Measurements from ENCODE around the gene LPP. TPM values are rescaled to one million over a fixed set of nuclear protein-coding genes. Genes with fewer than 3 reads are reported as not detected.

LPP gene
- total and polyA plus RNA-seq, 2 of the 13 experiments (the other 11 are each of a cell fraction or from before 2014, with no cell fraction given), result 19.2 to 29.9 TPM

DNA sequence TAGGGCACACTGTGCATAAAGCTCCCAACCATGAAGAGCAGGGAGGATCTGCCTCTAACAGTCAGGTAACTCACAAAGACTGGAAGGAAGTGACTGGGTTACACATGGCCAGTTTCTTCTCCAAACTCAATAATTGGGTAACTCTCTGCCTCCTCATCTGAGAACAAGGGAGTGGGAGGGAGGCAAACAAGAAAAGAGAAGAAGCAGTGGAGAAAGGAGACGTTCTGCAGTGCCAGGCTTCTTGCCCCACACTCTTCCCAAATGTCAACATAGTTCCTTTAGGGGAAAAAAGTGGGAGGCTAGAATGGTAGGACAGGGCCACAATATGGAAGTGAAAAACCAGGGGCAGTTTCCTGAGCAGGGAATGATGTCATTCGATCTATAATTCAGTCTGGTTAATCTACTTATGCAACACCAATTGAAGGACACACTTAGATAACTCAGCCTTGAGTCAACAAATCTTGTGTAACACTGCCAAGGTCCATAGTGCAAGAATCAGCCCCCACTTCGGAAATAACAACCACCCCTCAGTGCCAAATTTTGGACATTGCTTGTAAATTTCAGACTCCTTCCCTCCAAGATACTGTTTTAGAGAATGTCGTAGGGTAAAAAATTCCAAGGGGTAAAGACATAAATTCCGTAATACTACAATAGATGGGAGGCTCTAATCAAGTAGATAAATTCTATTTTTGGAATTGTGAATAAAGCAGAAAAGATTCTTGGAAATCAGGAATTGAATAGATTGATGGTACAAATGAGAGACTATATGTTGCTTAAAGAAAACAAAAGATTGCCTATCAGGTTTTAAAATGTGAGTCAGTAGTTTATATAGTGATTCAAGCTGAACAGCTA lies 143.0 kb downstream of the LPP start (continued):
- TF ChIP-seq, protein P1, sequence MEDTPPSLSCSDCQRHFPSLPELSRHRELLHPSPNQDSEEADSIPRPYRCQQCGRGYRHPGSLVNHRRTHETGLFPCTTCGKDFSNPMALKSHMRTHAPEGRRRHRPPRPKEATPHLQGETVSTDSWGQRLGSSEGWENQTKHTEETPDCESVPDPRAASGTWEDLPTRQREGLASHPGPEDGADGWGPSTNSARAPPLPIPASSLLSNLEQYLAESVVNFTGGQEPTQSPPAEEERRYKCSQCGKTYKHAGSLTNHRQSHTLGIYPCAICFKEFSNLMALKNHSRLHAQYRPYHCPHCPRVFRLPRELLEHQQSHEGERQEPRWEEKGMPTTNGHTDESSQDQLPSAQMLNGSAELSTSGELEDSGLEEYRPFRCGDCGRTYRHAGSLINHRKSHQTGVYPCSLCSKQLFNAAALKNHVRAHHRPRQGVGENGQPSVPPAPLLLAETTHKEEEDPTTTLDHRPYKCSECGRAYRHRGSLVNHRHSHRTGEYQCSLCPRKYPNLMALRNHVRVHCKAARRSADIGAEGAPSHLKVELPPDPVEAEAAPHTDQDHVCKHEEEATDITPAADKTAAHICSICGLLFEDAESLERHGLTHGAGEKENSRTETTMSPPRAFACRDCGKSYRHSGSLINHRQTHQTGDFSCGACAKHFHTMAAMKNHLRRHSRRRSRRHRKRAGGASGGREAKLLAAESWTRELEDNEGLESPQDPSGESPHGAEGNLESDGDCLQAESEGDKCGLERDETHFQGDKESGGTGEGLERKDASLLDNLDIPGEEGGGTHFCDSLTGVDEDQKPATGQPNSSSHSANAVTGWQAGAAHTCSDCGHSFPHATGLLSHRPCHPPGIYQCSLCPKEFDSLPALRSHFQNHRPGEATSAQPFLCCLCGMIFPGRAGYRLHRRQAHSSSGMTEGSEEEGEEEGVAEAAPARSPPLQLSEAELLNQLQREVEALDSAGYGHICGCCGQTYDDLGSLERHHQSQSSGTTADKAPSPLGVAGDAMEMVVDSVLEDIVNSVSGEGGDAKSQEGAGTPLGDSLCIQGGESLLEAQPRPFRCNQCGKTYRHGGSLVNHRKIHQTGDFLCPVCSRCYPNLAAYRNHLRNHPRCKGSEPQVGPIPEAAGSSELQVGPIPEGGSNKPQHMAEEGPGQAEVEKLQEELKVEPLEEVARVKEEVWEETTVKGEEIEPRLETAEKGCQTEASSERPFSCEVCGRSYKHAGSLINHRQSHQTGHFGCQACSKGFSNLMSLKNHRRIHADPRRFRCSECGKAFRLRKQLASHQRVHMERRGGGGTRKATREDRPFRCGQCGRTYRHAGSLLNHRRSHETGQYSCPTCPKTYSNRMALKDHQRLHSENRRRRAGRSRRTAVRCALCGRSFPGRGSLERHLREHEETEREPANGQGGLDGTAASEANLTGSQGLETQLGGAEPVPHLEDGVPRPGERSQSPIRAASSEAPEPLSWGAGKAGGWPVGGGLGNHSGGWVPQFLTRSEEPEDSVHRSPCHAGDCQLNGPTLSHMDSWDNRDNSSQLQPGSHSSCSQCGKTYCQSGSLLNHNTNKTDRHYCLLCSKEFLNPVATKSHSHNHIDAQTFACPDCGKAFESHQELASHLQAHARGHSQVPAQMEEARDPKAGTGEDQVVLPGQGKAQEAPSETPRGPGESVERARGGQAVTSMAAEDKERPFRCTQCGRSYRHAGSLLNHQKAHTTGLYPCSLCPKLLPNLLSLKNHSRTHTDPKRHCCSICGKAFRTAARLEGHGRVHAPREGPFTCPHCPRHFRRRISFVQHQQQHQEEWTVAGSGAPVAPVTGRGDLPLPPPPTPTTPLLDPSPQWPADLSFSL (CRISPR knock-in tag; IDR thresholded peaks at IDR 0.05), result peak; percentile 36; the same call in 1 of the 2 replicates
- TF ChIP-seq, protein P2, sequence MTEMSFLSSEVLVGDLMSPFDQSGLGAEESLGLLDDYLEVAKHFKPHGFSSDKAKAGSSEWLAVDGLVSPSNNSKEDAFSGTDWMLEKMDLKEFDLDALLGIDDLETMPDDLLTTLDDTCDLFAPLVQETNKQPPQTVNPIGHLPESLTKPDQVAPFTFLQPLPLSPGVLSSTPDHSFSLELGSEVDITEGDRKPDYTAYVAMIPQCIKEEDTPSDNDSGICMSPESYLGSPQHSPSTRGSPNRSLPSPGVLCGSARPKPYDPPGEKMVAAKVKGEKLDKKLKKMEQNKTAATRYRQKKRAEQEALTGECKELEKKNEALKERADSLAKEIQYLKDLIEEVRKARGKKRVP (CRISPR knock-in tag; IDR thresholded peaks at IDR 0.05), result peak in 1 of 2 experiments; percentile 94; a peak in 2 of 4 replicates
- TF ChIP-seq, protein P3, sequence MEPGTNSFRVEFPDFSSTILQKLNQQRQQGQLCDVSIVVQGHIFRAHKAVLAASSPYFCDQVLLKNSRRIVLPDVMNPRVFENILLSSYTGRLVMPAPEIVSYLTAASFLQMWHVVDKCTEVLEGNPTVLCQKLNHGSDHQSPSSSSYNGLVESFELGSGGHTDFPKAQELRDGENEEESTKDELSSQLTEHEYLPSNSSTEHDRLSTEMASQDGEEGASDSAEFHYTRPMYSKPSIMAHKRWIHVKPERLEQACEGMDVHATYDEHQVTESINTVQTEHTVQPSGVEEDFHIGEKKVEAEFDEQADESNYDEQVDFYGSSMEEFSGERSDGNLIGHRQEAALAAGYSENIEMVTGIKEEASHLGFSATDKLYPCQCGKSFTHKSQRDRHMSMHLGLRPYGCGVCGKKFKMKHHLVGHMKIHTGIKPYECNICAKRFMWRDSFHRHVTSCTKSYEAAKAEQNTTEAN (CRISPR knock-in tag; conservative IDR thresholded peaks at IDR 0.05), result peak; percentile 58
- TF ChIP-seq SOX6 (IDR thresholded peaks at IDR 0.05), result no peak
- TF ChIP-seq SOX6 (CRISPR knock-in tag; IDR thresholded peaks at IDR 0.05), result peak; percentile 98
- peak; percentile 99 for TF ChIP-seq NCOR1 (IDR thresholded peaks at IDR 0.05; ENCODE audit: borderline replicate concordance, low read length)
- TF ChIP-seq ZNF761 (CRISPR knock-in tag; conservative IDR thresholded peaks at IDR 0.05), result 0 out of 2 replicates have a peak, but pooled peaks have one; percentile 80
- TF ChIP-seq ZMAT3 (CRISPR knock-in tag; conservative IDR thresholded peaks at IDR 0.05), result peak; percentile 85
- TF ChIP-seq KDM2A (CRISPR knock-in tag; IDR thresholded peaks at IDR 0.05; ENCODE audit: borderline replicate concordance, low read depth), result no peak; the same call in 1 of the 2 replicates
- peak; percentile 94 to 100 for TF ChIP-seq EP300 (IDR thresholded peaks at IDR 0.05; ENCODE audit: low read depth in 2 of 2, low read length in 2 of 2)
- TF ChIP-seq EP300 (CRISPR knock-in tag; IDR thresholded peaks at IDR 0.05; ENCODE audit: borderline replicate concordance), result peak; percentile 98
- no peak for TF ChIP-seq TAF15 (IDR thresholded peaks at IDR 0.05; ENCODE audit: low read depth, low read length, poor library complexity, severe bottlenecking)
- peak; percentile 98 for TF ChIP-seq ZNF331 (CRISPR knock-in tag; IDR thresholded peaks at IDR 0.05)
- TF ChIP-seq ZNF333 (CRISPR knock-in tag; IDR thresholded peaks at IDR 0.05; ENCODE audit: borderline replicate concordance), result no peak
